Ishikawa (cell line): Measurements from ENCODE around the gene ARHGAP9.

Experiments used
- CEBPB ChIP-seq: IDR thresholded peaks from 2 replicates; pipeline ENCODE4 v1.6.1; 2012
- CREB1 ChIP-seq: IDR thresholded peaks from 2 replicates; pipeline ENCODE4 v1.6.1; 2012; ENCODE audit warnings: low read depth
- EGR1 ChIP-seq: IDR thresholded peaks from 2 replicates; pipeline ENCODE4 v1.6.1; 2012
- EP300 ChIP-seq: IDR thresholded peaks from 2 replicates; pipeline ENCODE4 v1.6.1; 2012; ENCODE audit warnings: borderline replicate concordance
- FOXM1 ChIP-seq: IDR thresholded peaks from 2 replicates; pipeline ENCODE4 v1.6.1; 2012; ENCODE audit warnings: low read depth, borderline replicate concordance
- NFIC ChIP-seq: IDR thresholded peaks from 2 replicates; pipeline ENCODE4 v1.6.1; 2012
- RAD21 ChIP-seq: IDR thresholded peaks from 2 replicates; pipeline ENCODE4 v1.6.1; 2012; ENCODE audit warnings: low read depth
- TAF1 ChIP-seq: IDR thresholded peaks from 2 replicates; pipeline ENCODE4 v1.6.1; 2012; ENCODE audit warnings: low read depth, mild to moderate bottlenecking
- TCF12 ChIP-seq: IDR thresholded peaks from 2 replicates; pipeline ENCODE4 v1.6.1; 2012; ENCODE audit warnings: low read depth
- TEAD4 ChIP-seq: IDR thresholded peaks from 2 replicates; pipeline ENCODE4 v1.6.1; 2012
- YY1 ChIP-seq: IDR thresholded peaks from 2 replicates; pipeline ENCODE4 v1.6.1; 2012; ENCODE audit warnings: low read depth
- ZBTB7A ChIP-seq: IDR thresholded peaks from 2 replicates; pipeline ENCODE4 v1.6.1; 2012; ENCODE audit warnings: low read depth
- TF ChIP-seq, protein P1 (sequence below): IDR thresholded peaks from 2 replicates; pipeline ENCODE4 v1.6.1; 2012
- TF ChIP-seq, protein P2 (sequence below): IDR thresholded peaks from 2 replicates; pipeline ENCODE4 v1.6.1; 2012
- TF ChIP-seq, protein P3 (sequence below): IDR thresholded peaks from 2 replicates; pipeline ENCODE4 v1.6.1; 2012; ENCODE audit warnings: low read depth, mild to moderate bottlenecking

Gene ARHGAP9

DNA sequence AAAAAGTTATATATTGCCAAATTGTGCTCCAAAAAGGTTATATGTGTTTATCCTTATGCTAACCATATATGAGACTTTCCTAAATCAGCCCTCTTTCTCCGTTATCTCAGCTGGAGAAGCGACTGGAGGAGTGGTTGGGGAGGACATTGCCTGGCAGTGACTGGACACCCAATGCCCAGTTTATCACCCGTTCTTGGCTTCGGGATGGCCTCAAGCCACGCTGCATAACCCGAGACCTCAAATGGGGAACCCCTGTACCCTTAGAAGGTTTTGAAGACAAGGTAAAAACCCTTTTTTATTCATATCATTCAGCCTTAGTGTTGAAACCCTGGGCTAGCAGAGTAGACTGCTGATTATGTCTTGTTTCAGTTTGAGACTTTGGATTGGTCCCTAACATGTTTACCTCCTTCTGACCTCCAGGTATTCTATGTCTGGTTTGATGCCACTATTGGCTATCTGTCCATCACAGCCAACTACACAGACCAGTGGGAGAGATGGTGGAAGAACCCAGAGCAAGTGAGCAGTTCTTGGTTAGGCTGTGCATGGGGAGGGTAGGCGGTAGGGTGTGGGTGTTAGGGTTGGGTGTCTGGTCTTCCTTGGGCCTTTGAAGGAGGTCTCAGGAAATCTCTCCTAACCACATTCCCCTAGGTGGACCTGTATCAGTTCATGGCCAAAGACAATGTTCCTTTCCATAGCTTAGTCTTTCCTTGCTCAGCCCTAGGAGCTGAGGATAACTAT lies 32.1 kb upstream of the ARHGAP9 start:
- TF ChIP-seq FOXM1 (no peak), CEBPB (no peak), EP300 (no peak)

DNA sequence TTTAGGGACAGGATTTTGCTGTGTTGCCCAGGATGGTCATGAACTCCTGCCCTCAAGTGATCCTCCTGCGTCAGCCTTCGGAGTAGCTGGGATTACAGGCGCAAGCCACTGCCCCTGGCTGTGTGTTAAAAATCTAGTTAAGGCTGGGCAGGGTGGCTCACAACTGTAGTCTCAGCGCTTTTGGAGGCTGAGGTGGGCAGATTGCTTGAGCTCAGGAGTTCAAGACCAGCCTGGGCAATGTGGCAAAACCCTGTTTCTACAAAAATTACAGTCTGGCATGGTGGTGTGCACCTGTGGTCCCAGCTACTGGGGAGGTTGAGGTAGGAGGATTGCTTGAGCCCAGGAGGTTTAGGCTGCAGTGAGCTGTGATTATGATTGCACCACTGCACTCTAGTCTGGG lies 31.5 kb upstream of the ARHGAP9 start:
- TF ChIP-seq, protein P1, sequence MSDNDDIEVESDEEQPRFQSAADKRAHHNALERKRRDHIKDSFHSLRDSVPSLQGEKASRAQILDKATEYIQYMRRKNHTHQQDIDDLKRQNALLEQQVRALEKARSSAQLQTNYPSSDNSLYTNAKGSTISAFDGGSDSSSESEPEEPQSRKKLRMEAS, result no peak
- TF ChIP-seq, protein P2, sequence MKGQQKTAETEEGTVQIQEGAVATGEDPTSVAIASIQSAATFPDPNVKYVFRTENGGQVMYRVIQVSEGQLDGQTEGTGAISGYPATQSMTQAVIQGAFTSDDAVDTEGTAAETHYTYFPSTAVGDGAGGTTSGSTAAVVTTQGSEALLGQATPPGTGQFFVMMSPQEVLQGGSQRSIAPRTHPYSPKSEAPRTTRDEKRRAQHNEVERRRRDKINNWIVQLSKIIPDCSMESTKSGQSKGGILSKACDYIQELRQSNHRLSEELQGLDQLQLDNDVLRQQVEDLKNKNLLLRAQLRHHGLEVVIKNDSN, result no peak
- TF ChIP-seq EP300 (no peak), FOXM1 (no peak), RAD21 (no peak), ZBTB7A (no peak), YY1 (no peak), CREB1 (no peak), CEBPB (no peak), NFIC (no peak)
- TF ChIP-seq, protein P3, sequence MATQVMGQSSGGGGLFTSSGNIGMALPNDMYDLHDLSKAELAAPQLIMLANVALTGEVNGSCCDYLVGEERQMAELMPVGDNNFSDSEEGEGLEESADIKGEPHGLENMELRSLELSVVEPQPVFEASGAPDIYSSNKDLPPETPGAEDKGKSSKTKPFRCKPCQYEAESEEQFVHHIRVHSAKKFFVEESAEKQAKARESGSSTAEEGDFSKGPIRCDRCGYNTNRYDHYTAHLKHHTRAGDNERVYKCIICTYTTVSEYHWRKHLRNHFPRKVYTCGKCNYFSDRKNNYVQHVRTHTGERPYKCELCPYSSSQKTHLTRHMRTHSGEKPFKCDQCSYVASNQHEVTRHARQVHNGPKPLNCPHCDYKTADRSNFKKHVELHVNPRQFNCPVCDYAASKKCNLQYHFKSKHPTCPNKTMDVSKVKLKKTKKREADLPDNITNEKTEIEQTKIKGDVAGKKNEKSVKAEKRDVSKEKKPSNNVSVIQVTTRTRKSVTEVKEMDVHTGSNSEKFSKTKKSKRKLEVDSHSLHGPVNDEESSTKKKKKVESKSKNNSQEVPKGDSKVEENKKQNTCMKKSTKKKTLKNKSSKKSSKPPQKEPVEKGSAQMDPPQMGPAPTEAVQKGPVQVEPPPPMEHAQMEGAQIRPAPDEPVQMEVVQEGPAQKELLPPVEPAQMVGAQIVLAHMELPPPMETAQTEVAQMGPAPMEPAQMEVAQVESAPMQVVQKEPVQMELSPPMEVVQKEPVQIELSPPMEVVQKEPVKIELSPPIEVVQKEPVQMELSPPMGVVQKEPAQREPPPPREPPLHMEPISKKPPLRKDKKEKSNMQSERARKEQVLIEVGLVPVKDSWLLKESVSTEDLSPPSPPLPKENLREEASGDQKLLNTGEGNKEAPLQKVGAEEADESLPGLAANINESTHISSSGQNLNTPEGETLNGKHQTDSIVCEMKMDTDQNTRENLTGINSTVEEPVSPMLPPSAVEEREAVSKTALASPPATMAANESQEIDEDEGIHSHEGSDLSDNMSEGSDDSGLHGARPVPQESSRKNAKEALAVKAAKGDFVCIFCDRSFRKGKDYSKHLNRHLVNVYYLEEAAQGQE, result no peak

DNA sequence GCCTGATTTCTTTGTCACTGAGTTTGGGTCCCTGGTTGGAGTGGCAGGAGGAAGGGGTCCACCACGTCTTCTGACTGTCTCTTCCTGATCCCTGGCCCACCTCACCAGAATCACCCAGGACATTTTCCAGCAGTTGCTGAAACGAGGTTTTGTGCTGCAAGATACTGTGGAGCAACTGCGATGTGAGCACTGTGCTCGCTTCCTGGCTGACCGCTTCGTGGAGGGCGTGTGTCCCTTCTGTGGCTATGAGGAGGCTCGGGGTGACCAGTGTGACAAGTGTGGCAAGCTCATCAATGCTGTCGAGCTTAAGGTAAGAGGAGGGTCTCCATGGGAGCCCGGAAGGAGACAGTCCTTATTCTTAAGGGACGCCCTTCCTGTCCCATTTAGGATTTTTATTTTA lies 20.5 kb upstream of the ARHGAP9 start:
- TF ChIP-seq TAF1 (no peak), FOXM1 (no peak), EP300 (no peak), ZBTB7A (no peak), TEAD4 (no peak), CREB1 (no peak), TCF12 (no peak)

DNA sequence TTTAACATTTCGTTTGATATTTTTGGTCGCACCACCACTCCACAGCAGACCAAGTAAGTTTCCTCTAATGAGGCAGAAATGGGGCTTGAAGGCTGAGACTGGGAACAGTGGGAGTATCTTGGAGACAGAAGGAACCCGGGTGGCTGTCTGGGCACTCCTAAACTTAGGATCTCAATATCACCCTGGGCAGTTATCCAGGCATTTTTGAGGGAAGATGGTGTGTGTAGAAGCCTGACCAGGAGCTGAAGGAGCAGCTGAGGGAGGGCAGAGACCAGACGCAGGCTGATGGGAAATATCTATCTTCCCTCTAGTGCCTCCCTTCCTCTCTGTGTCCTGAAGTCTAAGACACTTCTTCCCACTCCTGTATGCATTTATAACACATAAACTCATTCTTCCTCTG lies 18.9 kb upstream of the ARHGAP9 start:
- TF ChIP-seq YY1 (no peak), FOXM1 (no peak), CREB1 (no peak)

DNA sequence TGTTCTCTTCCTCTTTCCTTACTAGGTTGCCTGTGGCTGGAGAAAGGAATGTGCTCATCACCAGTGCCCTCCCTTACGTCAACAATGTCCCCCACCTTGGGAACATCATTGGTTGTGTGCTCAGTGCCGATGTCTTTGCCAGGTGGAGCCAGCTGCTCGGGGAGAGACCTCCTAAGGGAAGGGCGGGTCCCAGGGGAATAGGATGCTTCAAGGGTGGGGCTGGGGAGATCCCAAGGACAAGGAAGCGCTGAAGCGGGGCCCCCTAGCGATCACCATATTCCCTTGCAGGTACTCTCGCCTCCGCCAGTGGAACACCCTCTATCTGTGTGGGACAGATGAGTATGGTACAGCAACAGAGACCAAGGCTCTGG lies 18.5 kb upstream of the ARHGAP9 start:
- TF ChIP-seq NFIC, result no peak
- TF ChIP-seq FOXM1, result no peak
- TF ChIP-seq RAD21, result no peak
- no peak for TF ChIP-seq YY1
- TF ChIP-seq TEAD4, result no peak
- no peak for TF ChIP-seq CREB1
- TF ChIP-seq EP300, result no peak
- no peak for TF ChIP-seq CEBPB

DNA sequence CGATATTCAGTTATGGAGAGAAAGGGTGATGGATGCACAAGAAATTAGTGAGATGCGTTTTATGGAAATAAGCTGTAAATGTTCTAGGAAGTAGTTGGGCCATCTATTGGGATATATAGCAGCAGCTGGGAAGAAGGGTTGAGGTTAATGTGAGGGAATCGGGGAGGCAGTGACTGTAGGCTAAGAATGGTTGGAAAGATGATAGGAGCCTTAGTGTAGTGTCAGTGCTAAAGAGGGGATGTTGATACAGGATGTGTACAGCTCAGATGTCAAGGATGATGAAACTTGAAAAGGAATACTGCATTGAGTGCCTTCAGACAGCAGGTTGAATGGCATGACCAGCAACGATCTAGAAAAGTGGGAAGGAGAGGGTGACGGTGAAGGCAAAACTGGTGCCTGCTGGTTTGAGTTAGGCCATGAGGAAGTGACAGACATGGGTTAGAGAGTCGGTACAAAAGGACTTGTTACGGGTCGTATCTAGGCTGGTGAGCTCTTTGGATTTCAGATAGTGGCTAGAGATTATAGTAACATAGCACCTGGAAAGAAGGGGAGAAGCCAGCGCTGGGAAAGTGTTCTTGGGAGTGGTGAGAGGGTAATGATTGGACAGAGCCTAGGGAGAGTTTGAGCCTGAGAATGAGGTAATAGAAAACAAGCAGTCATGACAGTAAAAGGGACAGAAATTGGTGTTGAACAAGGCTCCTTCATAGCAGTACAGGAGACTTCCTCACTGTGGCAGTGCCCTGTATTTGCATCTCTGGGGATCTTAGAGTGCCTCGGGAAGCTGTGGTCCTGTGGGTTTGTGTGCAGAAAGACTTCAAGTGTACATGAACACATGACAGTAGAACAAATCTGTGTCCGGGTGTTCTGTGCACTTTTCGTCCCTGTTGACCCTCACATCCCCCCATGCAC lies 17.8 kb upstream of the ARHGAP9 start:
- TF ChIP-seq TCF12 (no peak), CREB1 (no peak), EP300 (no peak), NFIC (no peak), FOXM1 (no peak), EGR1 (no peak), ZBTB7A (no peak), TEAD4 (no peak), RAD21 (no peak)

DNA sequence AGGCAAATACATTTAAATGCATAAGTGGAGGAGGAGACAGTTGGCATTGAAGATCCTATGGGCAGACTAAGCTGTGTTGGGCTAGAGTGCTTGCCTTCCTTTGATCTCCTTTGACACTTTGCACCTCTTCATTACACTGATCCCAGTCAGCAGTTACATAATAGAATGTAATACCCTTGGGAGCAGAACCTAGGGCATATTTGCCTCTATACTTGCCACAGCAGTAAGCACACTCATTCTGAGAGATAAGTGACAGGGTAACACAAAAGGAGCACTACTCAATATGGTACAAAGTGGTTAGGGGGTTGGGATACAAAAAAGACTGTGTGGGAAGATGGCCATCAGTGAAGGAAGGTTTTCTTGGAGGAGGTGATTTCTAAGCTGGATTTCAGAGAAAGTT lies 17.2 kb upstream of the ARHGAP9 start:
- TF ChIP-seq, protein P2, result no peak
- no peak for TF ChIP-seq FOXM1
- TF ChIP-seq NFIC, result no peak
- TF ChIP-seq TCF12, result no peak
- no peak for TF ChIP-seq EGR1
- no peak for TF ChIP-seq YY1
- TF ChIP-seq CEBPB, result no peak
- no peak for TF ChIP-seq ZBTB7A
